Breast epithelium (tissue), 3 donors: ENCODE results near the gene HSD3B2.

ENCODE experiments used
- CTCF ChIP-seq, 3 donors: fragments of 450-650 bp; IDR thresholded peaks; one replicate each; pipeline ENCODE4 v1.5.1; 2016 to 2017; ENCODE audit warnings: antibody characterized with exemption in 3 of 3, mild to moderate bottlenecking in 3 of 3, moderate library complexity in 3 of 3
- POLR2A ChIP-seq: fragments of 450-650 bp; IDR thresholded peaks from one replicate; pipeline ENCODE4 v1.6.1; 2016; ENCODE audit warnings: antibody characterized with exemption, mild to moderate bottlenecking, moderate library complexity
- POLR2AphosphoS5 ChIP-seq, 3 donors: sonication (generic); formaldehyde crosslinking; IDR thresholded peaks; one replicate each; pipeline ENCODE4 v1.6.1; 2017; ENCODE audit warnings: antibody characterized with exemption in 3 of 3

- no peak for TF ChIP-seq CTCF (IDR thresholded peaks at IDR 0.05)
- TF ChIP-seq POLR2A: no peak
- no peak for TF ChIP-seq POLR2AphosphoS5 (IDR thresholded peaks at IDR 0.05)
These were observed 39.6 kb upstream of the HSD3B2 start for GRCh38 chr1:119375366-119375765.
